SK-N-MC (cell line): Measurements from ENCODE around the gene TBX2.

Source experiments
- EZH2 ChIP-seq: fragments of 200-600 bp; sonication (generic); IDR thresholded peaks from one replicate; pipeline ENCODE4 v1.6.1; 2017; ENCODE audit warnings: antibody characterized with exemption
- POLR2AphosphoS5 ChIP-seq: IDR thresholded peaks from 2 replicates; pipeline ENCODE4 v1.6.1; 2012; ENCODE audit warnings: mild to moderate bottlenecking, low read depth, low read length, borderline replicate concordance

GRCh38 chr17:61425682-61426481, 26.2 kb downstream of the TBX2 start:
- no peak for TF ChIP-seq POLR2AphosphoS5
- no peak for TF ChIP-seq EZH2
